GM10847 (cell line): Measurements from ENCODE around the gene ASIC4.

ENCODE experiments used
- POLR2A ChIP-seq: IDR thresholded peaks from 2 replicates; pipeline ENCODE4 v1.6.1; 2011; ENCODE audit not compliant: insufficient read length; ENCODE audit errors: extremely low read depth

Gene ASIC4

DNA sequence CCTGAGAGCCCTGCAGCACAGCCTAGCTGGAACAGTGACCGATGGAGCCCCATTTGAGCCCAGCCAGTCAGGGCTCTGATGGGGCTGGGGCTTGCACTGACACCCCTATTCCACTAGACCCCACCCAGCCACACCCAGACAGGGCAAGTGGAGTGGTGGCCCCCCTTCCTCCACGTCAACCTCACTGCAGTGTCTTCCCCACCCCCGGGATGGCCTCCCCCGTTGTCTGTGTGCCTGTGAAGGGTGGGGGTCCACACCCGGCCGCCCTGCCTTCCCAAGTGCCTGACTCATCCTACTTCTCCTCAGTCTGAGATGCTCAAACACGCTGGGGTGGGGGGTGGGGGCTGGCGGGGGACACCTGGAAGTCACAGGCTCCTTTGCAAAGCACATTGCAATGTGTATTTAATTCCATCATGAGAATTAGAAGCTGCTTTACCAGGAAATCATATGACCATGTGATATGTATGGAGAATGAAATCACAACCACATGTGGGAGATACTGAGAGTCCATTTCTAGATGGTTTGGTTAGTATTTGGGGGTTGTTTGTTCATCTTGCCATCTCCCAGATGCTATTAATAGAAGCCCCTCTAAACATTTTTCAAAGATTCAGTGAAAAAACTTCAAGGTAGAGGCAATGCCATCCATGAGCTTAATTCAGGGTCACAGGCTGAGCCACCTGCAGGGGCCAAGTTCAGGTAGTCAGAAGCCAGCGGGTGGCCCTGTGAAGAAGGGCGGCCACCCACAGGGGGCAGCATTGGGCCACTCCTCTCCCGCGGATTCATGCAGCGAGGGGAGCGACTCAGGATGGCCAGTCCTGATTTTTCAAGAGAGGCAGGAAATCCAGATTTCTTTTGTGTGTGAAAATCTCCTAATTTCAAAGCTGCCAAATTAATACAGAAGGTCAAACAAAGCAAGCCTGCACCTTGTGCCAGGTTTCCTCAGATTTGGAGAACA, 38.3 kb upstream of the ASIC4 start:
- no peak for TF ChIP-seq POLR2A

DNA sequence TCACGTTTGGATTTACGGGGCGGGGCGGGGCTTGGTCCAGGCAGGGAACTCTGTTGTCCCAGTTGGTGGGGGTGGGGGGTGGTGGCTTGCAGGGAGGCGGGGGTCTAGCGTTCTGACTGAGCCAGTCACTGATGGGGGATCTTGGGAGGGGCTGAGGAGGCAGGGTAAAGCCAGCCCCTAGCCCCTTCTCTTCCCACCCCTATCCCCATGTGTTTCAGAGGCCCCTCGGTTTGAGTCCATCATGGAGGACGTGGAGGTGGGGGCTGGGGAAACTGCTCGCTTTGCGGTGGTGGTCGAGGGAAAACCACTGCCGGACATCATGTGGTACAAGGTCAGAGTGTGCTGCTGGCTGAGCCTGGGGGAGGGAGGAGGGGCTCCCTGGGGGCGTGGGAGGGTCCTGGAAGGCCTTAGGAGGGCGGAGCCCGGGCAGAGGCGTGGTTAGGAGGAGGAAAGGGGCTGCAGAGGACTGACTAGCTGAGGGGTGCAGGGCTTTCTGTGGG, 37.6 kb upstream of the ASIC4 start:
- no peak for TF ChIP-seq POLR2A

DNA sequence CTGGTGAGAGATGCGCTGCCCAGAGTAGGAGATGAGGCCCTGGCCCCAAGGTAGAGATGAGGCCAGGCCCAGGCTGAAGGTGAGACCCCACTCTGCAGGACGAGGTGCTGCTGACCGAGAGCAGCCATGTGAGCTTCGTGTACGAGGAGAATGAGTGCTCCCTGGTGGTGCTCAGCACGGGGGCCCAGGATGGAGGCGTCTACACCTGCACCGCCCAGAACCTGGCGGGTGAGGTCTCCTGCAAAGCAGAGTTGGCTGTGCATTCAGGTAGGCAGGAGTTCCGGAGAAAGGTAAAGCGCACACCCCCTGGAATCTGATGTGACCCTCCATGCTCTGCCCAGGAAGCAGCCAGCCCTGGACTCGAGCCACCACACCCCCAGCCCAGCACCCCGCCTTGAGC, 37.1 kb upstream of the ASIC4 start:
- no peak for TF ChIP-seq POLR2A

DNA sequence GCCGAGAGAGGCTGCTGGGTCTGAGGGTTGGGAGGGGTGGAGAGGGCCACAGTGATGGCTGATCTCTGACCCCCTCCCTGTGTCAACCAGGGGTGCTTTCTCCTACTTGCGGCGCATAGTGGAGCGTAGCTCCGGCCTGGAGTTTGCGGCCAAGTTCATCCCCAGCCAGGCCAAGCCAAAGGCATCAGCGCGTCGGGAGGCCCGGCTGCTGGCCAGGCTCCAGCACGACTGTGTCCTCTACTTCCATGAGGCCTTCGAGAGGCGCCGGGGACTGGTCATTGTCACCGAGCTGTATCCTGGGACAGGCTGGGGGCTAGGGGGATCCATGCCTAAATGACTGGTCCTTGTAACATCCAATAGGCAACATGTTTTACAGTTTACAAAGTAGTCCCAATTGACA, 36.5 kb upstream of the ASIC4 start:
- TF ChIP-seq POLR2A, result no peak

DNA sequence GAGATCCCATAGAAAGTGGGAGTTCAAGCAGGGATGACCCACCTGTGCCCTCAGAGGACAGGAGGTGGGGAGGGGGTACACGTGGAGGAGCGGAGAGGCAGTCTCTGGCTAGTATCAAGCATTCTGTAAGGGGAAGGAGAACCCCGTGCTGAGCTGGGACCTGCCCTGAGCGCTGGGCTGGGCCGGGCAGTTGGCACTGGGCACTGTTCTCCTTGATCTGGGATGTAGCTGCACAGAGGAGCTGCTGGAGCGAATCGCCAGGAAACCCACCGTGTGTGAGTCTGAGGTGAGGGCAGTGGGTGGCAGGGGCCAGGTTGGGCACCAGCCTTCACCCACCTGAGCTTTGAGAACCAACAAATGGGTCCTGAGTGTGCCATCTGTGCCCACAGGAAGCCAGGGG, 35.4 kb upstream of the ASIC4 start:
- no peak for TF ChIP-seq POLR2A

DNA sequence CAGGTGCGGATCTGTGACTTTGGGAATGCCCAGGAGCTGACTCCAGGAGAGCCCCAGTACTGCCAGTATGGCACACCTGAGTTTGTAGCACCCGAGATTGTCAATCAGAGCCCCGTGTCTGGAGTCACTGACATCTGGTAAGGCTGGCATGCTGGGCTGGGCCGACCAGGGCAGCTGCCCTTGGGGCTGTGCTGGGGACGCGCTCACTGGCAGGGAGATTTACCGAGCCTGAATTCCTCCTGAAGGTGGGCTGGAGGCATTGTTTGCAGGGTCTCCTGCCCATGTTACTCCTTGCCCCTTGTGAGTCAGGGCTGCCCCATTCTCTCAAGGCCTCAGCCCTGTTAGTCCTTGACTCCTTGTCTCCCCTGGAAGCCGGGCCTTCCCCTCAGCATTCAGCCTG, 34.3 kb upstream of the ASIC4 start:
- no peak for TF ChIP-seq POLR2A

DNA sequence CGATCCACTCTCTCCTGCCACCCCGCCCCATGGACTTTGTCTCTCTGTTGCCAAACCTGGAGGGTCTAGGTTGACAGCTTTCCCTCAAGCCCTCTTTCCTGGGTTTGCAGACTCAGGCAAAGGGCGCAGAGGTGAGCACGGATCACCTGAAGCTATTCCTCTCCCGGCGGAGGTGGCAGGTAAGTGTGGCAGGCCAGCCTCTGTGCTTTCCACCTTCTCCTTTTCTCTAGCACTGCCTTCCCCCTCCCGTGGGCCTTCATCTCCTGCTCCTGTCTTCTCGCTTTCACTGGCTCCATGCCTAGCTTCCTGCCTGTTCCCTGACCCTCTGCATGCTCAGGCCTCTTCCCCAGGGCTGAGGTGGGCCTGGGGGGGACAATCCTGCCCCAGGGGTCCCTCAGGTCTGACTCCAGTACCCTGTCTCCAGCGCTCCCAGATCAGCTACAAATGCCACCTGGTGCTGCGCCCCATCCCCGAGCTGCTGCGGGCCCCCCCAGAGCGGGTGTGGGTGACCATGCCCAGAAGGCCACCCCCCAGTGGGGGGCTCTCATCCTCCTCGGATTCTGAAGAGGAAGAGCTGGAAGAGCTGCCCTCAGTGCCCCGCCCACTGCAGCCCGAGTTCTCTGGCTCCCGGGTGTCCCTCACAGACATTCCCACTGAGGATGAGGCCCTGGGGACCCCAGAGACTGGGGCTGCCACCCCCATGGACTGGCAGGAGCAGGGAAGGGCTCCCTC, 31.4 kb upstream of the ASIC4 start:
- no peak for TF ChIP-seq POLR2A

DNA sequence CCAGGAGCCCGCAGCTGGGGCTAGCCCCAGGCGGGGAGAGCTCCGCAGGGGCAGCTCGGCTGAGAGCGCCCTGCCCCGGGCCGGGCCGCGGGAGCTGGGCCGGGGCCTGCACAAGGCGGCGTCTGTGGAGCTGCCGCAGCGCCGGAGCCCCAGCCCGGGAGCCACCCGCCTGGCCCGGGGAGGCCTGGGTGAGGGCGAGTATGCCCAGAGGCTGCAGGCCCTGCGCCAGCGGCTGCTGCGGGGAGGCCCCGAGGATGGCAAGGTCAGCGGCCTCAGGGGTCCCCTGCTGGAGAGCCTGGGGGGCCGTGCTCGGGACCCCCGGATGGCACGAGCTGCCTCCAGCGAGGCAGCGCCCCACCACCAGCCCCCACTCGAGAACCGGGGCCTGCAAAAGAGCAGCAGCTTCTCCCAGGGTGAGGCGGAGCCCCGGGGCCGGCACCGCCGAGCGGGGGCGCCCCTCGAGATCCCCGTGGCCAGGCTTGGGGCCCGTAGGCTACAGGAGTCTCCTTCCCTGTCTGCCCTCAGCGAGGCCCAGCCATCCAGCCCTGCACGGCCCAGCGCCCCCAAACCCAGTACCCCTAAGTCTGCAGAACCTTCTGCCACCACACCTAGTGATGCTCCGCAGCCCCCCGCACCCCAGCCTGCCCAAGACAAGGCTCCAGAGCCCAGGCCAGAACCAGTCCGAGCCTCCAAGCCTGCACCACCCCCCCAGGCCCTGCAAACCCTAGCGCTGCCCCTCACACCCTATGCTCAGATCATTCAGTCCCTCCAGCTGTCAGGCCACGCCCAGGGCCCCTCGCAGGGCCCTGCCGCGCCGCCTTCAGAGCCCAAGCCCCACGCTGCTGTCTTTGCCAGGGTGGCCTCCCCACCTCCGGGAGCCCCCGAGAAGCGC, 30.6 kb upstream of the ASIC4 start:
- TF ChIP-seq POLR2A, result no peak

DNA sequence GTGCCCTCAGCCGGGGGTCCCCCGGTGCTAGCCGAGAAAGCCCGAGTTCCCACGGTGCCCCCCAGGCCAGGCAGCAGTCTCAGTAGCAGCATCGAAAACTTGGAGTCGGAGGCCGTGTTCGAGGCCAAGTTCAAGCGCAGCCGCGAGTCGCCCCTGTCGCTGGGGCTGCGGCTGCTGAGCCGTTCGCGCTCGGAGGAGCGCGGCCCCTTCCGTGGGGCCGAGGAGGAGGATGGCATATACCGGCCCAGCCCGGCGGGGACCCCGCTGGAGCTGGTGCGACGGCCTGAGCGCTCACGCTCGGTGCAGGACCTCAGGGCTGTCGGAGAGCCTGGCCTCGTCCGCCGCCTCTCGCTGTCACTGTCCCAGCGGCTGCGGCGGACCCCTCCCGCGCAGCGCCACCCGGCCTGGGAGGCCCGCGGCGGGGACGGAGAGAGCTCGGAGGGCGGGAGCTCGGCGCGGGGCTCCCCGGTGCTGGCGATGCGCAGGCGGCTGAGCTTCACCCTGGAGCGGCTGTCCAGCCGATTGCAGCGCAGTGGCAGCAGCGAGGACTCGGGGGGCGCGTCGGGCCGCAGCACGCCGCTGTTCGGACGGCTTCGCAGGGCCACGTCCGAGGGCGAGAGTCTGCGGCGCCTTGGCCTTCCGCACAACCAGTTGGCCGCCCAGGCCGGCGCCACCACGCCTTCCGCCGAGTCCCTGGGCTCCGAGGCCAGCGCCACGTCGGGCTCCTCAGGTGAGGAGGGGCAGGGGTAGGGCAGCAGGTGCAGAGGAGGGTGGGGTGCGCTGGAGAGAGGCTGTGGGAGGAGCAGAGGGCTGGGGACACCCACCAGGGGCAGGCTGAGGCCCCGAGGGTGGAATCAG, 29.7 kb upstream of the ASIC4 start:
- TF ChIP-seq POLR2A, result no peak

DNA sequence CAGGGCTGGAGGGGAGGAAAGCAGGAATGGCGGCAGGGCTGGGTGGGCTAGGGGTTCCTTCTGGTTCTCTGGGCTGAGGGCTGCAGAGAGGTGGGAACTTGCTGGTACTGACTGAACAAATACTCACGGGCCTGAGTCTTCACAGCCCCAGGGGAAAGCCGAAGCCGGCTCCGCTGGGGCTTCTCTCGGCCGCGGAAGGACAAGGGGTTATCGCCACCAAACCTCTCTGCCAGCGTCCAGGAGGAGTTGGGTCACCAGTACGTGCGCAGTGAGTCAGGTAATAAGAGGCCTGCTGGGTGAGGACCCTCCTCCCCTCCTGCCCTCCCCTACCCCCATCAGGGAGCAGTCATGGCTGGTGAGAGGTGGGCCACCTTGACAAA, 29.1 kb upstream of the ASIC4 start:
- TF ChIP-seq POLR2A, result no peak

DNA sequence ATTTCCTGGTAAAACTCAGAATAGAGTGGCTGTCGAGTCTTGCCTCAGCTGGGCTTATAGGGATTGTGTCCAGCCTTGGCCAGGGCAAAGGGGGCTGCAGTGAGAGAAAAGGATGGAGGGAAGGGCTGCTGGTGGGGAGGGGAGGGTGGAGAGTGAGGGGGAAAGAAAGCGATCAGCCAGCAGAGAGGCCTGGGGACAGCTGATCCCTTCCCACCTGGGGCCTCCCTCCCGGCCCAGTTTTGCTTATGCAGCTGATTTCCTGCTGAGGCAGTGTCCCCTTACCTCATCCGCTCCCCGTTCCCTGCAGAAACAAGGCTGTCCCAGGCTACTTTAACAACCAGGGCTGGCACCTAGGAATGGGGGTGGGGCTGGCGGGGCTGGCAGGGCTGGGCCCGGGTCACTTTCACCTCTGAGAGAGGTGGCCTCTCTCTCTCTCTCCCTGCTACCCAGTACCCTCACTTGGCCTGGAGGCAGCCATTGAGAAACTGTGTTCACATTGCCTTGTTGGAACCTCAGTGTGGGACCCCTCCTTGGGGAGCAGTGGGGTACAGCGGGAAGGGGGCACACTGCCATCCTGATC, 27.8 kb upstream of the ASIC4 start:
- no peak for TF ChIP-seq POLR2A

DNA sequence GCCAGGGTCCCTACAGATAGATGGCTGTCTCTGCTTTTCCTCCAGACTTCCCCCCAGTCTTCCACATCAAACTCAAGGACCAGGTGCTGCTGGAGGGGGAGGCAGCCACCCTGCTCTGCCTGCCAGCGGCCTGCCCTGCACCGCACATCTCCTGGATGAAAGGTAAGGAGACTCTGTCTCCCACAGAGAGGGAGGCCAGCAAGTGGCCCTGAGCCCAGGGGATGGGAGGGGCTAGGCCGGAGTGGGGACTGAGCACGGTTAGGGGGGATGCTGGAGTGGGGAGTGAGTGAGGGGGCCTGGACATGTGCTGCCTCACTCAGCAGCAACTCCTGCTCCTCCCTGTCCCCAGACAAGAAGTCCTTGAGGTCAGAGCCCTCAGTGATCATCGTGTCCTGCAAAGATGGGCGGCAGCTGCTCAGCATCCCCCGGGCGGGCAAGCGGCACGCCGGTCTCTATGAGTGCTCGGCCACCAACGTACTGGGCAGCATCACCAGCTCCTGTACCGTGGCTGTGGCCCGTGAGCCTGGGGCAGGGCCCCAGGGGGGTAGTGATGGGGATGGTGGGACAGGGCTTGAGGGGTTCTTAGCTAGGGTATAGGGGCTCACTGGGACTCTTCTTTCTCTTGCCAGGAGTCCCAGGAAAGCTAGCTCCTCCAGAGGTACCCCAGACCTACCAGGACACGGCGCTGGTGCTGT, 26.0 kb upstream of the ASIC4 start:
- TF ChIP-seq POLR2A, result no peak

DNA sequence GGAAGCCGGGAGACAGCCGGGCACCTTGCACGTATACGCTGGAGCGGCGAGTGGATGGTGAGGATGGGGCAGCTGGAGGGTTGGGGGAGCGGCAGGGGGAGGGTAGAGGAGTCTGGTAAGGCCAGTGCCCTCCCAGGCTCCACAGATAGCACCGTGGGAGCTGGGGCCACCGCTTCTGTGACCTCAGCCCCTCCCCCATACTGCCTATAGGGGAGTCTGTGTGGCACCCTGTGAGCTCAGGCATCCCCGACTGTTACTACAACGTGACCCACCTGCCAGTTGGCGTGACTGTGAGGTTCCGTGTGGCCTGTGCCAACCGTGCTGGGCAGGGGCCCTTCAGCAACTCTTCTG, 25.5 kb upstream of the ASIC4 start:
- no peak for TF ChIP-seq POLR2A

DNA sequence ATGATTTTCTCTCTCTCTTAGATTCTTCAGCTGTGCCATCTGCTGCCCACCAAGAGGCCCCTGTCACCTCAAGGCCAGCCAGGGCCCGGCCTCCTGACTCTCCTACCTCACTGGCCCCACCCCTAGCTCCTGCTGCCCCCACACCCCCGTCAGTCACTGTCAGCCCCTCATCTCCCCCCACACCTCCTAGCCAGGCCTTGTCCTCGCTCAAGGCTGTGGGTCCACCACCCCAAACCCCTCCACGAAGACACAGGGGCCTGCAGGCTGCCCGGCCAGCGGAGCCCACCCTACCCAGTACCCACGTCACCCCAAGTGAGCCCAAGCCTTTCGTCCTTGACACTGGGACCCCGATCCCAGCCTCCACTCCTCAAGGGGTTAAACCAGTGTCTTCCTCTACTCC, 25.0 kb upstream of the ASIC4 start:
- TF ChIP-seq POLR2A, result no peak

DNA sequence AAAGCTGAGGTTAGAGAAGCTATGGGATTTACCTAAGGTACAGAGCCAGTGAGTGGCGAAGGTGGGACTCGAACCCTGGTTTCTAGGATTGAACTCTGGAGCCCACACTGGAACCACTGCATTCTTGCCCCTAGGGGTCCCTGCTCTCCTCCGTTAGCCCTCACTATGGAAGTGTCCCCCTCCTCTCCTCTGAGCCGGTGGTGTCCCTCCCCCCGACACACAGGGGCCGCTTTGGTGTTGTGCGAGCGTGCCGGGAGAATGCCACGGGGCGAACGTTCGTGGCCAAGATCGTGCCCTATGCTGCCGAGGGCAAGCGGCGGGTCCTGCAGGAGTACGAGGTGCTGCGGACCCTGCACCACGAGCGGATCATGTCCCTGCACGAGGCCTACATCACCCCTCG, 24.1 kb upstream of the ASIC4 start:
- TF ChIP-seq POLR2A, result no peak
